ENCODE data around the gene TPD52L1.

Gene TPD52L1

DNA sequence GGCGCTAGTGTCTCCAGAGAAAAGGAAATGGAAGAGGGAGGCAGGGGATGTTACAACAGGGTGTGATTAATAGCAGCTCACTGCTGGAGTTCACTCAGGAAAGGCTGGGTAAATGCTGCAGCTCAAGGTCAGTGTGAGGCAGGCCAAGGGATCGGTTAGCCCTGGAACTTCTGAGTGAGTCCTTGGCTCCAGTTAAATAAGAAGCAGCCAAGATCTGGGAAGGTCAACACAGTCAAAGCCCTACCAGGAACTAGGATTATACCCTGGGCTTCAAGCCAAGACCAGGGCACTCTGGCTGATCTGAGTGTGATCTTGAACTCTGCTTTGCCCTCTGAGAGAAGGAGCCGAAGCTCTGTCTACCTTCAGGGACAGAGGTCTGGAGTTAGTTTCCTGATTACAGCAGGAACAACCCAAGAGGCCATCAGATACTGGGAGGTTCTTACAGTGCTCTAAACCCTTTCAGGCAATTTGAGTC, 44.3 kb downstream of the TPD52L1 start:
- FAIRE-seq (no peak), DNase-seq (ENCODE audit: insufficient read length, low spot score) (no peak)
- TF ChIP-seq, protein P1, sequence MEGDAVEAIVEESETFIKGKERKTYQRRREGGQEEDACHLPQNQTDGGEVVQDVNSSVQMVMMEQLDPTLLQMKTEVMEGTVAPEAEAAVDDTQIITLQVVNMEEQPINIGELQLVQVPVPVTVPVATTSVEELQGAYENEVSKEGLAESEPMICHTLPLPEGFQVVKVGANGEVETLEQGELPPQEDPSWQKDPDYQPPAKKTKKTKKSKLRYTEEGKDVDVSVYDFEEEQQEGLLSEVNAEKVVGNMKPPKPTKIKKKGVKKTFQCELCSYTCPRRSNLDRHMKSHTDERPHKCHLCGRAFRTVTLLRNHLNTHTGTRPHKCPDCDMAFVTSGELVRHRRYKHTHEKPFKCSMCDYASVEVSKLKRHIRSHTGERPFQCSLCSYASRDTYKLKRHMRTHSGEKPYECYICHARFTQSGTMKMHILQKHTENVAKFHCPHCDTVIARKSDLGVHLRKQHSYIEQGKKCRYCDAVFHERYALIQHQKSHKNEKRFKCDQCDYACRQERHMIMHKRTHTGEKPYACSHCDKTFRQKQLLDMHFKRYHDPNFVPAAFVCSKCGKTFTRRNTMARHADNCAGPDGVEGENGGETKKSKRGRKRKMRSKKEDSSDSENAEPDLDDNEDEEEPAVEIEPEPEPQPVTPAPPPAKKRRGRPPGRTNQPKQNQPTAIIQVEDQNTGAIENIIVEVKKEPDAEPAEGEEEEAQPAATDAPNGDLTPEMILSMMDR (IDR thresholded peaks at IDR 0.05; ENCODE audit: insufficient read depth, missing control alignments), result no peak

DNA sequence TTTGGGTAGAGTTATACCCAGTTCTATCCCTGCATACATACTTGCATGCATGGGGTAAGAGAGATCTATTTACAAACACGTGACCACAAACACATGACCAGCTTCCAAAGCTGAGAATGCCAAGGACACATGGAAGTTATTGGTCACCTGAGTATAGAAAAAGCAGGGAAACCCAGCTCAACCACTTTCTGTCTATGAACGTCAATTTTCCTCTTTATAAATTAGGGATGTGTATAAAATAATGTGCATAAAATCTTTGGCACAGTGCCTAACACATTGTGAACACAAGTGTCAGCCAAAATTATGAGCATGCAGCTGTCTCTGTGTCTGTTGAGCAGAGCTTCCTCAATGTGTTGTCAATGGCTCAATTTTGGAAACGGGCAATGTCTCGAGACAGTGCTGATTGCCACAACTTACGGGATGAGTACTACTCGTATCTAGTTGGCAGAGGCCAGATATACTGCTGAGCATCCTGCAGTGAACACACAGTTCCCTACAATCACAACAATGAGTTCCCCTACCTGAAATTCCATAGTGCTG, 44.9 kb downstream of the TPD52L1 start:
- TF ChIP-seq, protein P1 (IDR thresholded peaks at IDR 0.05; ENCODE audit: insufficient read depth, missing control alignments), result no peak
- no peak for DNase-seq (ENCODE audit: insufficient read length, low spot score)
- no peak for FAIRE-seq

DNA sequence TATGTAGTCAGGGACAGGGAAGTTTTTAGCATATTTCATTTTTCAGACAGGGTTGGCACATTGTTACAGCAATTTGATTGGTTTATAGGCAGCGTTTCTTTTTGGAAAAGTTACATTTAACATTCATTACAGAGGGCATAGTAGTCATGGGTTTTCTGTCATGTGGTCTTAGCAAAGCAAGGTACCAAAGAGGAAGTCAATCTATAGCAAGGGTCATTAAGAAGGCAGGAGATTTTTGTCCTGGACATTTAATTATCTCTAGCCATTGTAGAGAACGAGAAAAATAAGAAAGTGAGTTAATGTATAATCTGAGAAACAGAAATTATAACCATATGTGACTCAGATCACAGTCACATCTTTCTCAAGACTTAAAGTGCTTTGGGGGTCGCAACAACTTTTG, 47.4 kb downstream of the TPD52L1 start:
- TF ChIP-seq, protein P1 (IDR thresholded peaks at IDR 0.05; ENCODE audit: insufficient read depth, missing control alignments), result no peak
- no peak for DNase-seq (ENCODE audit: insufficient read length, low spot score)
- FAIRE-seq, result no peak

DNA sequence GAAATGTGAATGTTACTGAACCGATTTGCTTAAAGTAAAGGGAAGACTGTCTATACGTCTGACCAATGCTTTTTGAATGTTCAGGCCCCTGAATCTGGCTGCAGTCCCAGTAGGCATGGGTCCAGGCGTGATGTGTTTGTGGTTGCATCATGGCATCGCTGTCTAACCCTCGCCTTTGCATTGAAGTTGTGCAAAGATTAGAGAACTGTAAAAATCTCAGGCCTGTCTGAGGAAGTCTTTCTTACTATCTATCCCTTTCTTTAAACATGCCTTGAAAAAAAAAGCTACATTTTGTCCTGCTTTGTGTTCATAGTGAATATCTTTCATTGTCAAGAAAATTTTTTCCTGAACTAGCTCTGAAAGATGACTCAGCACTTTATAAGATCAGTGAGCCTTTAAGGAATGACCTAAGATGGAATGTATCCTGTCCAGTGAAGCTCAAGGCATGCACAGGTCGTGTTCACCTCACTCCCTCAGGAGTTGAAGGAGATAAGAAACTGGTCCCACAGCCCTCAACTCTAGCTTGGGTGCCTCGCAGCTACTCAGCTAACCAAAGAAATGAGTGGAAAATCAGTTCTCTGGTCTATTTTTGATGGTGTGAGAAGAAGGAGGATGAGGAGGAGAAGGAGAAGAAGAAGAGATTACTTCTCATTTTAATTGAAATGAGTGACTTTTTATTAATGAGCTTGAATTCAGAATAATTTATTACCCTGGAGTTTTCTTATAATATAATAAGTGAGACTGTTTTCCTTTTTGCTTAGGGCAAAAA, 48.6 kb downstream of the TPD52L1 start:
- DNase-seq (ENCODE audit: insufficient read length, low spot score), result no peak

DNA sequence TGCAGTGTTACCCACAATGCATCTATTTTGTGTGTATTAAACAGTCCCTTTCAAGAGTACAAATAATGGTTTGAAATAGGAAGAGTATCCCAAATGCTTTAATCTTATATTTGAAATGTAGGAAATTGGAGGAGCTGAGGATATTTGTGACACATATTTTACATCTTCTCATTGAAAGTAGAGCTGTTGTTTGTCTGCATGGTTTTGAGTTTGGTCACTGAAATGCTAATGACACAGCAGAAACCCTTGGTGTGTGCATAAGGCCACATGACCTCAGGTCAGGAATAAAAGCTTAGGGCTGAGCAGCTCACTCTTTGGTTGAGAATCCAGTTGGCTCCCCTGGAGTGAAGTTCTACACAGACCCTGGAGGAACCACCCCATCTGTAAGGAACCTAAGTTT, 49.8 kb downstream of the TPD52L1 start:
- DNase-seq (ENCODE audit: insufficient read length, low spot score) (no peak), FAIRE-seq (no peak)
- TF ChIP-seq, protein P1 (IDR thresholded peaks at IDR 0.05; ENCODE audit: insufficient read depth, missing control alignments), result no peak

More for the DNA sequence above, 48.6 kb downstream of the TPD52L1 start:
- TF ChIP-seq, protein P1 (IDR thresholded peaks at IDR 0.05; ENCODE audit: insufficient read depth, missing control alignments), result no peak
- no peak for FAIRE-seq

DNA sequence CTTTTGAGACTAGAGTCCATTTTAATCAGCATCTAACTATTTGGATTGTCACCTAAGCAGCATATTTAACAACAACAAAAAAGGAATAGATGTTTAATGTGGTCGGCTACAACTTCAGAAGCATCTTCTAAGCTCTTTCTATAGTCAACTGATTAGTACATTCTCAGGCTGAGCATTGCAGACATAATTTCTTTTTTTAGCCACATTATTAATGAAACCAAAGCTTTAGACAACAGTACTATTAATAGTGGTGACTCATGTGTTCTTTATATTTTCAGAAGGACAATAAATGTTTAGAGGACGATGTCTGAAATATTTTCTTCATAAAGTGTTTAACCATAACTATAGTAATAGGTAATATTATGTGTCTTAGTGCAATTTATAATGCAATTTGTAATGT, 52.4 kb downstream of the TPD52L1 start:
- TF ChIP-seq, protein P1 (IDR thresholded peaks at IDR 0.05; ENCODE audit: insufficient read depth, missing control alignments), result no peak
- DNase-seq (ENCODE audit: insufficient read length, low spot score) (no peak), FAIRE-seq (no peak)

DNA sequence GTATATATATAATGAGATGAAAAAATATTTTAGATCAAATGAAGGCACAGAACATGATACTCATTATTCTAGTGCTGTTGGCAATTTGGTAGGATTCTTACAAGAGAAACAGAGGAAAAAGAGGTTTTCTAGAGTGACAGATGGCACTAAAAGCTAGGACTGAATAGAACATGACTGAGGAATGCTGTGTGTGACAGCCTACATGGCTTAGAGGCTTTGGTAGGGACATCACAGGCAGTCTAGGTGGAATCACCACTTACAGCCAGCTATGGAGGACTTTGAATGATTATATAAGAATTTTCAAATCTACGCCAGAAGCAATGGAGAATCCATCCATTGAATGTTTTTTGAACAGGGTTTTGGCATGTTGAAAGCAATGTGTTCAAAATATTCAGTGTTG, 52.8 kb downstream of the TPD52L1 start:
- FAIRE-seq (no peak), DNase-seq (ENCODE audit: insufficient read length, low spot score) (no peak)
- TF ChIP-seq, protein P1 (IDR thresholded peaks at IDR 0.05; ENCODE audit: insufficient read depth, missing control alignments), result no peak
